IMR-90 (cell line): Measurements from ENCODE around the gene ALKBH1. TPM values are rescaled to one million over a fixed set of nuclear protein-coding genes. Genes with fewer than 3 reads are reported as not detected.

ENCODE experiments used
- ATAC-seq: fragments of 200-7000 bp; cut with Tn5 transposase; 2 replicates; pipeline ENCODE4 v1.9.1; 2020; ENCODE audit warnings: low read depth, mild to moderate bottlenecking, moderate library complexity
- BruUV-seq: library from RNA; stranded (reverse); fragments of 400-500 nt; replicated peaks from 2 replicates; lab custom pipeline; 2021; lab: Mats Ljungman, UMichigan
- CTCF ChIA-PET: fragments of 300-600 bp; formaldehyde crosslinking; extraction: SDS; loops from one replicate; lab custom pipeline; 2021; ENCODE audit warnings: antibody characterized with exemption; lab: Yijun Ruan, JAX
- POLR2A ChIA-PET: fragments of 300-600 bp; sonication (Branson Sonifier 250); formaldehyde crosslinking; loops from one replicate; lab custom pipeline; 2022; ENCODE audit warnings: antibody characterized with exemption; ENCODE audit not compliant: unreplicated experiment; lab: Charles Lee
- DNase-seq: peaks from one replicate; pipeline ENCODE4 v3.0.0; 2013
- H2AFZ ChIP-seq: replicated peaks from 2 replicates; pipeline ENCODE3; 2013; ENCODE audit warnings: low read length, mild to moderate bottlenecking; ENCODE audit not compliant: poor library complexity
- H2AK5ac ChIP-seq: 2 replicates; pipeline ENCODE4 v1.6.1; 2013; ENCODE audit warnings: low read depth, low read length, inconsistent platforms
- H2AK9ac ChIP-seq: replicated peaks from 2 replicates; pipeline ENCODE3; 2013; ENCODE audit warnings: mild to moderate bottlenecking, low read depth, low read length, moderate library complexity; ENCODE audit not compliant: poor library complexity
- H2BK120ac ChIP-seq: 2 replicates; pipeline ENCODE4 v1.6.1; 2013; ENCODE audit warnings: low read depth, low read length, inconsistent platforms
- H2BK15ac ChIP-seq: 3 replicates; pipeline ENCODE4 v1.6.1; 2013; ENCODE audit warnings: low read depth, low read length, inconsistent platforms
- H2BK20ac ChIP-seq: 2 replicates; pipeline ENCODE4 v1.6.1; 2013; ENCODE audit warnings: low read depth, mild to moderate bottlenecking, inconsistent platforms, low read length, moderate library complexity
- H2BK5ac ChIP-seq: 2 replicates; pipeline ENCODE4 v1.6.1; 2013; ENCODE audit warnings: mild to moderate bottlenecking, low read depth, low read length, inconsistent platforms; ENCODE audit not compliant: poor library complexity, severe bottlenecking
- H3K14ac ChIP-seq: replicated peaks from 2 replicates; pipeline ENCODE4 v1.6.1; 2013; ENCODE audit warnings: low read depth, low read length, inconsistent platforms
- H3K18ac ChIP-seq: 2 replicates; pipeline ENCODE4 v1.6.1; 2013; ENCODE audit warnings: low read depth, low read length, control low read depth
- H3K23ac ChIP-seq: 2 replicates; pipeline ENCODE4 v1.6.1; 2013; ENCODE audit warnings: low read depth, low read length, inconsistent platforms
- H3K27ac ChIP-seq: 2 replicates; pipeline ENCODE4 v1.5.1; 2013; ENCODE audit warnings: mild to moderate bottlenecking, control low read depth, low read length; ENCODE audit not compliant: insufficient read depth
- H3K27me3 ChIP-seq: 2 replicates; pipeline ENCODE4 v1.6.1; 2013; ENCODE audit warnings: low read length; ENCODE audit not compliant: control insufficient read depth, insufficient read depth
- H3K36me3 ChIP-seq: 2 replicates; pipeline ENCODE4 v1.6.1; 2013; ENCODE audit warnings: low read length, mixed read lengths; ENCODE audit not compliant: control insufficient read depth, insufficient read depth
- H3K4ac ChIP-seq: 2 replicates; pipeline ENCODE4 v1.6.1; 2013; ENCODE audit warnings: low read depth, low read length, inconsistent platforms
- H3K4me1 ChIP-seq: 2 replicates; pipeline ENCODE4 v1.6.1; 2013; ENCODE audit warnings: low read length, mixed read lengths; ENCODE audit not compliant: control insufficient read depth, insufficient read depth
- H3K4me2 ChIP-seq: 2 replicates; pipeline ENCODE4 v1.6.1; 2013; ENCODE audit warnings: low read depth, mild to moderate bottlenecking, control low read depth, low read length, moderate library complexity
- H3K4me3 ChIP-seq: 2 replicates; pipeline ENCODE4 v1.5.1; 2013; ENCODE audit warnings: low read depth, mild to moderate bottlenecking, control low read depth, low read length, moderate library complexity; ENCODE audit not compliant: insufficient read depth
- H3K56ac ChIP-seq: 2 replicates; pipeline ENCODE4 v1.6.1; 2013; ENCODE audit warnings: low read length, inconsistent platforms; ENCODE audit not compliant: insufficient read depth; ENCODE audit errors: extremely low read depth
- H3K79me1 ChIP-seq, 2 experiments: 2 replicates each; pipeline ENCODE4 v1.6.1; 2013; ENCODE audit warnings: low read length in 2 of 2, inconsistent platforms in 1 of 2, low read depth in 1 of 2
- H3K9ac ChIP-seq: 2 replicates; pipeline ENCODE4 v1.6.1; 2013; ENCODE audit warnings: low read depth, low read length, control low read depth
- H3K9me1 ChIP-seq: 2 replicates; pipeline ENCODE4 v1.6.1; 2013; ENCODE audit warnings: low read length, inconsistent platforms; ENCODE audit not compliant: insufficient read depth
- H3K9me3 ChIP-seq: 2 replicates; pipeline ENCODE4 v1.6.1; 2013; ENCODE audit warnings: low read length; ENCODE audit not compliant: control insufficient read depth, insufficient read depth
- H4K20me1 ChIP-seq: 2 replicates; pipeline ENCODE4 v1.6.1; 2013; ENCODE audit warnings: low read length, inconsistent platforms; ENCODE audit not compliant: insufficient read depth
- H4K5ac ChIP-seq: 2 replicates; pipeline ENCODE4 v1.6.1; 2013; ENCODE audit warnings: mild to moderate bottlenecking, low read depth, low read length, control low read depth
- H4K8ac ChIP-seq, 2 experiments: 2 replicates each; pipeline ENCODE4 v1.6.1; 2013; ENCODE audit warnings: low read depth in 2 of 2, low read length in 2 of 2, control low read depth in 1 of 2, inconsistent platforms in 1 of 2
- H4K91ac ChIP-seq: 2 replicates; pipeline ENCODE4 v1.6.1; 2013; ENCODE audit warnings: low read depth, low read length, inconsistent platforms; ENCODE audit not compliant: insufficient read depth
- MAFK ChIP-seq: IDR thresholded peaks from 2 replicates; pipeline ENCODE4 v1.6.1; 2012; ENCODE audit warnings: low read depth, low read length, improper control_type of control experiment
- MXI1 ChIP-seq: IDR thresholded peaks from 2 replicates; pipeline ENCODE4 v1.6.1; 2012; ENCODE audit warnings: low read depth, mild to moderate bottlenecking, low read length, moderate library complexity, borderline replicate concordance
- NFE2L2 ChIP-seq: fragments of 150-350 bp; IDR thresholded peaks from 2 replicates; pipeline ENCODE4 v1.6.1; 2016; ENCODE audit warnings: low read depth, mild to moderate bottlenecking, low read length
- RCOR1 ChIP-seq: IDR thresholded peaks from 2 replicates; pipeline ENCODE4 v1.6.1; 2012; ENCODE audit warnings: mild to moderate bottlenecking, low read length, improper control_type of control experiment; ENCODE audit not compliant: insufficient replicate concordance
- RFX5 ChIP-seq: IDR thresholded peaks from 2 replicates; pipeline ENCODE4 v1.8.0; 2012; ENCODE audit warnings: low read depth, mild to moderate bottlenecking, low read length, moderate library complexity
- SMC3 ChIP-seq: fragments of 150-350 bp; IDR thresholded peaks from 2 replicates; pipeline ENCODE4 v1.6.1; 2016; ENCODE audit warnings: low read depth, mild to moderate bottlenecking, antibody characterized with exemption, low read length, moderate library complexity
- WGBS, 2 experiments: methylation state at CpG; one replicate each; pipeline versions ENCODE4 v1.1.5 to v1.1.7; 2013; ENCODE audit warnings: missing lambda C conversion rate in 2 of 2; ENCODE audit not compliant: insufficient read length in 1 of 2; ENCODE audit errors: extremely low coverage in 2 of 2; 5-methylcytosine and 5-hydroxymethylcytosine counted together
- dilution Hi-C: fragments of 300-500 bp; cut with HindIII; formaldehyde crosslinking; loops from one replicate; pipeline ENCODE4 v1.14.3; 2018; ENCODE audit warnings: low sequenced_read_pairs; ENCODE audit not compliant: unreplicated experiment
- in situ Hi-C: fragments of 300-500 bp; cut with MboI; formaldehyde crosslinking; loops from 3 replicates; pipeline ENCODE4 v1.14.3; 2019; ENCODE audit warnings: low sequenced_read_pairs, inconsistent platforms, mixed read lengths
- intact Hi-C: fragments of 100-400 bp; cut with micrococcal nuclease; formaldehyde crosslinking; loops from 2 replicates; pipeline ENCODE4 v1.10.0; 2022
- polyA plus RNA-seq, 3 experiments: library from polyadenylated mRNA; depleted of rRNA; stranded (reverse); fragments of >200 nt; gene quantifications; 2 replicates each; pipeline ENCODE4 v1.2.3, GENCODE V29; 2012; ENCODE audit warnings: low replicate concordance in 1 of 3
- total RNA-seq: library from RNA; depleted of rRNA; stranded (reverse); fragments of >200 nt; gene quantifications from 2 replicates; pipeline ENCODE4 v1.2.3, GENCODE V29; 2012

The ALKBH1 gene
- total and polyA plus RNA-seq, 2 of the 4 experiments (the other 2 are of a cell fraction) = 10.0 to 10.8 TPM

- Histone ChIP-seq H4K8ac (no peak overlapping the region), H4K91ac (no peak overlapping the region), H3K4me1 (no peaks in the 10 kb centered on the region), H3K9me1 (no peaks in the 10 kb centered on the region), H3K9ac (no peak overlapping the region), H3K4me3 (no peak overlapping the region), H3K56ac (no peak overlapping the region), H3K9me3 (no peaks in the 10 kb centered on the region), H3K14ac (no peak overlapping the region), H2BK15ac (no peak overlapping the region), H3K27me3 (no peaks in the 10 kb centered on the region), H4K5ac (no peak overlapping the region), H3K36me3 (no peaks in the 10 kb centered on the region), H3K23ac (no peak overlapping the region), H3K18ac (no peak overlapping the region), H2BK5ac (no peak overlapping the region), H3K4ac (no peak overlapping the region), H2AK5ac (no peak overlapping the region), H3K27ac (no peak overlapping the region), H2BK20ac (no peak overlapping the region), H2AFZ (no peak overlapping the region), H3K79me1 (no peaks in the 10 kb centered on the region), H3K4me2 (no peak overlapping the region), H2BK120ac (no peak overlapping the region), H4K20me1 (no peaks in the 10 kb centered on the region), H2AK9ac (no peak overlapping the region)
- ATAC-seq (no peak), DNase-seq (no peak)
- no TSS peak for BruUV-seq
- WGBS, 2 experiments = no CpG with 5 or more reads among the region's 2 CpGs
- ChIA-PET CTCF (no interaction called here), POLR2A (no interaction called here)
- intact Hi-C loops (no loop called here), in situ Hi-C loops (no loop called here), dilution Hi-C loops (no loop called here)
- TF ChIP-seq RCOR1 = no peak
- no peak for TF ChIP-seq MXI1
- TF ChIP-seq SMC3 = no peak
- TF ChIP-seq RFX5 = no peak
- TF ChIP-seq MAFK = no peak
- no peak for TF ChIP-seq NFE2L2
Measured at GRCh38 chr14:77648520-77649200, 59.2 kb downstream of the ALKBH1 start.
